HG03432 (cell line): ENCODE measurements around the gene GDA.
"Not testable (repeated sequence)": the region's sequence is repeated elsewhere in the genome, so short reads cannot be mapped to it uniquely, and the experiment has no call there.

Experiments
- ATAC-seq: cut with Tn5 transposase; IDR thresholded peaks from one replicate; pipeline ENCODE4 v1.9.1; 2021; ENCODE audit warnings: mild to moderate bottlenecking, moderate library complexity; ENCODE audit not compliant: unreplicated experiment

GDA gene

GRCh38 chr9:72204062-72204461 is 54.8 kb downstream of the GDA start:
- no peak for ATAC-seq

GRCh38 chr9:72205513-72205912 is 56.3 kb downstream of the GDA start:
- ATAC-seq: peak; percentile 54

- ATAC-seq: peak; percentile 63
These were observed 58.0 kb downstream of the GDA start for GRCh38 chr9:72207278-72207677.

GRCh38 chr9:72210522-72210921 is 61.3 kb downstream of the GDA start:
- no peak for ATAC-seq

- no peak for ATAC-seq
These were observed 61.8 kb downstream of the GDA start for GRCh38 chr9:72211047-72211446.

GRCh38 chr9:72213906-72214305 is 64.7 kb downstream of the GDA start:
- ATAC-seq: no peak

- no peak for ATAC-seq
These were observed 68.1 kb downstream of the GDA start for GRCh38 chr9:72217306-72217842.

GRCh38 chr9:72220589-72220988 is 71.3 kb downstream of the GDA start:
- no peak for ATAC-seq

- ATAC-seq: no peak
These were observed 77.0 kb downstream of the GDA start for GRCh38 chr9:72226146-72226812.

GRCh38 chr9:72228282-72228681 is 79.0 kb downstream of the GDA start:
- ATAC-seq: no peak

- ATAC-seq: no peak
These were observed 83.5 kb downstream of the GDA start for GRCh38 chr9:72232778-72233177.

GRCh38 chr9:72247549-72247948 is 98.3 kb downstream of the GDA start:
- ATAC-seq: no peak

GRCh38 chr9:72251589-72251988 is 102.3 kb downstream of the GDA start:
- ATAC-seq: no peak

GRCh38 chr9:72254901-72255545 is 105.8 kb downstream of the GDA start:
- no peak for ATAC-seq

GRCh38 chr9:72255569-72255968 is 106.3 kb downstream of the GDA start:
- no peak for ATAC-seq

- ATAC-seq: no peak
These were observed 107.7 kb downstream of the GDA start for GRCh38 chr9:72256931-72257330.

- no peak for ATAC-seq
These were observed 108.6 kb downstream of the GDA start for GRCh38 chr9:72257814-72258213.

GRCh38 chr9:72262063-72262462 is 112.8 kb downstream of the GDA start:
- ATAC-seq: no peak

- ATAC-seq: no peak
These were observed 114.3 kb downstream of the GDA start for GRCh38 chr9:72263572-72263971.

- no peak for ATAC-seq
These were observed 119.7 kb downstream of the GDA start for GRCh38 chr9:72268961-72269360.

- not testable (repeated sequence) for ATAC-seq
These were observed 121.1 kb downstream of the GDA start for GRCh38 chr9:72270359-72270758.
